Measurements from ENCODE around the gene IL10RA. TPM values are rescaled to one million over a fixed set of nuclear protein-coding genes. Genes with fewer than 3 reads are reported as not detected.

IL10RA gene
- total and polyA plus RNA-seq, 9 of the 15 experiments (the other 6 are each of a cell fraction or from before 2014, with no cell fraction given) = 0.17 to 17.3 (median 2.9) TPM

GRCh38 chr11:117961896-117962295 lies 24.3 kb upstream of the IL10RA start:
- ChIA-PET CTCF (ENCODE audit: low intra/inter-chr PET ratio) (no interaction called here), POLR2A (no interaction called here)
- no peaks in the 10 kb centered on the region for H3K9me3 ChIP-seq (replicated peaks; ENCODE audit: control insufficient read depth, insufficient read depth, low read depth, low read length)
- H3K4me3 ChIP-seq = no peak overlapping the region
- TF ChIP-seq LCOR (CRISPR knock-in tag; IDR thresholded peaks at IDR 0.05) (no peak), COPS2 (conservative IDR thresholded peaks at IDR 0.05) (no peak), CREBBP (IDR thresholded peaks at IDR 0.05; ENCODE audit: low read depth, low read length) (no peak), TCF7L2 (IDR thresholded peaks at IDR 0.05; ENCODE audit: low read depth, low read length) (no peak), HNRNPLL (IDR thresholded peaks at IDR 0.05; ENCODE audit: low read depth, low read length, poor library complexity, severe bottlenecking) (no peak), PHF20 (IDR thresholded peaks at IDR 0.05; ENCODE audit: partially characterized antibody) (no peak), TRIM24 (IDR thresholded peaks at IDR 0.05) (no peak)
- TF ChIP-seq, protein P1, sequence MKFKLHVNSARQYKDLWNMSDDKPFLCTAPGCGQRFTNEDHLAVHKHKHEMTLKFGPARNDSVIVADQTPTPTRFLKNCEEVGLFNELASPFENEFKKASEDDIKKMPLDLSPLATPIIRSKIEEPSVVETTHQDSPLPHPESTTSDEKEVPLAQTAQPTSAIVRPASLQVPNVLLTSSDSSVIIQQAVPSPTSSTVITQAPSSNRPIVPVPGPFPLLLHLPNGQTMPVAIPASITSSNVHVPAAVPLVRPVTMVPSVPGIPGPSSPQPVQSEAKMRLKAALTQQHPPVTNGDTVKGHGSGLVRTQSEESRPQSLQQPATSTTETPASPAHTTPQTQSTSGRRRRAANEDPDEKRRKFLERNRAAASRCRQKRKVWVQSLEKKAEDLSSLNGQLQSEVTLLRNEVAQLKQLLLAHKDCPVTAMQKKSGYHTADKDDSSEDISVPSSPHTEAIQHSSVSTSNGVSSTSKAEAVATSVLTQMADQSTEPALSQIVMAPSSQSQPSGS (CRISPR knock-in tag; IDR thresholded peaks at IDR 0.05) = no peak
- H3K36me3 ChIP-seq (ENCODE audit: control insufficient read depth, insufficient read depth, low read length) = no peaks in the 10 kb centered on the region
- in situ Hi-C loops (cut with MboI) (no loop called here), intact Hi-C loops (cut with micrococcal nuclease) (no loop called here)
- H3K4me2 ChIP-seq (ENCODE audit: insufficient read depth, low read length) = no peak overlapping the region
- DNase-seq (ENCODE audit: extremely low read depth in 1 of 4, low spot score in 3 of 4) (no peak), ATAC-seq (no peak), FAIRE-seq (no peak)
- WGBS (ENCODE audit: insufficient coverage, low coverage, missing lambda C conversion rate) = 85% methylated on average over 7 of the region's 10 CpGs
- no peaks in the 10 kb centered on the region for H4K20me1 ChIP-seq (replicated peaks; ENCODE audit: control insufficient read depth, insufficient read depth, low read length)
- no peaks in the 10 kb centered on the region for H3K79me2 ChIP-seq (ENCODE audit: control insufficient read depth, insufficient read depth, low read length)
- no peak overlapping the region for H3K9ac ChIP-seq (ENCODE audit: insufficient read depth in 1 of 2, low read depth in 2 of 2, low read length in 2 of 2)
- H3K27me3 ChIP-seq (ENCODE audit: control insufficient read depth in 2 of 2, insufficient read depth in 2 of 2, low read length in 2 of 2) = no peaks in the 10 kb centered on the region
- no peaks in the 10 kb centered on the region for H3K9me1 ChIP-seq (ENCODE audit: control insufficient read depth, insufficient read depth, low read length)
- peaks cover 0 to 11% of the 10 kb centered on the region in 2 experiments; a peak in 3 of 5 replicates for H3K4me1 ChIP-seq (replicated peaks in 1 of 2; ENCODE audit: control insufficient read depth in 2 of 2, insufficient read depth in 2 of 2, low read length in 2 of 2)
- 0 out of 2 replicates have a peak overlapping the region, but pooled peaks have one; percentile 12 for H2AFZ ChIP-seq (ENCODE audit: low read depth, low read length)
- no TSS peak for BruUV-seq (replicated peaks)
- no peak overlapping the region for H3K27ac ChIP-seq (ENCODE audit: extremely low read depth, low read depth, low read length)
